Measurements from ENCODE around the gene DAZ2. TPM values are rescaled to one million over a fixed set of nuclear protein-coding genes. Genes with fewer than 3 reads are reported as not detected.

DAZ2 gene
- total RNA-seq (2022; extraction: Qiagen RNA extraction), result not detected in 5 replicates

GRCh38 chrY:23219233-23219632, at the start of gene DAZ2:
Gene DAZ2 (plus strand): TSS chrY:23219533. CDS start chrY:23219741, 208 bp downstream.

GRCh38 chrY:23198908-23199307, 20.4 kb upstream of the DAZ2 start, which contains the start of gene DAZ1:
Gene DAZ1 (minus strand): TSS chrY:23199008. CDS start chrY:23198800, 208 bp downstream.

Other genes starting within 250 kb of the DAZ2 start
- gene BPY2, start 235.3 kb upstream of the DAZ2 start, total RNA-seq (2022; extraction: Qiagen RNA extraction), result not detected in 5 replicates
- gene DAZ1, start 20.5 kb upstream of the DAZ2 start, total RNA-seq (2022; extraction: Qiagen RNA extraction), result not detected in 5 replicates

All from A549 treated with AZD2906 at 1 μM for 4 hours (cell line).